Smooth muscle cell (in vitro differentiated cells): ENCODE results near the gene CLMN. TPM values are rescaled to one million over a fixed set of nuclear protein-coding genes. Genes with fewer than 3 reads are reported as not detected.

ENCODE experiments used
- DNase-seq: peaks from one replicate; lab custom pipeline; 2025; ENCODE audit not compliant: unreplicated experiment; lab: John Stamatoyannopoulos, UW
- H2AFZ ChIP-seq: fragments of 200-600 bp; sonication (generic); 2 replicates; pipeline ENCODE4 v1.6.0; 2016; ENCODE audit warnings: antibody characterized with exemption, low read depth, mild to moderate bottlenecking
- H3F3A ChIP-seq: fragments of 200-600 bp; sonication (generic); 2 replicates; pipeline ENCODE4 v1.6.0; 2017; ENCODE audit warnings: antibody characterized with exemption, low read depth
- H3K27ac ChIP-seq: fragments of 200-600 bp; sonication (generic); 2 replicates; pipeline ENCODE4 v1.5.1; 2016; ENCODE audit warnings: low read depth, mild to moderate bottlenecking
- H3K27me3 ChIP-seq: fragments of 200-600 bp; sonication (generic); 2 replicates; pipeline ENCODE4 v1.6.1; 2016; ENCODE audit warnings: low read depth, mild to moderate bottlenecking
- H3K36me3 ChIP-seq: fragments of 200-600 bp; sonication (generic); 2 replicates; pipeline ENCODE4 v1.5.1; 2016; ENCODE audit warnings: low read depth
- H3K4me1 ChIP-seq: fragments of 200-600 bp; sonication (generic); 2 replicates; pipeline ENCODE4 v1.5.1; 2016; ENCODE audit warnings: low read depth
- H3K4me2 ChIP-seq: fragments of 200-600 bp; sonication (generic); 2 replicates; pipeline ENCODE4 v1.6.0; 2016; ENCODE audit warnings: mild to moderate bottlenecking
- H3K4me3 ChIP-seq: fragments of 200-600 bp; sonication (generic); 2 replicates; pipeline ENCODE4 v1.5.1; 2016; ENCODE audit warnings: mild to moderate bottlenecking
- H3K79me2 ChIP-seq: fragments of 200-600 bp; sonication (generic); 2 replicates; pipeline ENCODE4 v1.6.0; 2016; ENCODE audit warnings: low read depth, mild to moderate bottlenecking
- H3K9ac ChIP-seq: fragments of 200-600 bp; sonication (generic); 2 replicates; pipeline ENCODE4 v1.6.0; 2016; ENCODE audit warnings: low read depth
- H3K9me3 ChIP-seq: fragments of 200-600 bp; sonication (generic); replicated peaks from 2 replicates; pipeline ENCODE4 v1.5.1; 2016; ENCODE audit warnings: low read depth
- H4K20me1 ChIP-seq: fragments of 200-600 bp; sonication (generic); 2 replicates; pipeline ENCODE4 v1.6.0; 2016; ENCODE audit warnings: low read depth
- WGBS: methylation state at CpG from one replicate; pipeline ENCODE4 v1.1.7; 2016; ENCODE audit warnings: low lambda C conversion rate; 5-methylcytosine and 5-hydroxymethylcytosine counted together
- polyA plus RNA-seq: library from polyadenylated mRNA; unstranded; fragments of >200 nt; fragmentation: Nextera tagmentation; extraction: Ambion mirVana; gene quantifications from 2 replicates; pipeline ENCODE4 v1.2.1, GENCODE V29; 2016
- total RNA-seq: library from RNA; depleted of rRNA; stranded (reverse); fragments of >200 nt; gene quantifications from 2 replicates; pipeline ENCODE4 v1.2.3, GENCODE V29; 2014
- TF ChIP-seq, protein P1 (sequence below): fragments of 200-600 bp; sonication (generic); IDR thresholded peaks from 2 replicates; pipeline ENCODE4 v1.5.1; 2017; ENCODE audit warnings: borderline replicate concordance, mild to moderate bottlenecking, antibody characterized with exemption; ENCODE audit not compliant: insufficient read depth, poor library complexity, severe bottlenecking

Gene CLMN
- total and polyA plus RNA-seq, 2 experiments from 2014 or later, result 1.3 to 3.5 TPM

- H3K4me2 ChIP-seq, result no peak overlapping the region
- no peaks in the 10 kb centered on the region for H4K20me1 ChIP-seq
- no peaks in the 10 kb centered on the region for H3K79me2 ChIP-seq
- H3K27ac ChIP-seq, result no peak overlapping the region
- H3K9ac ChIP-seq, result no peak overlapping the region
- TF ChIP-seq, protein P1, sequence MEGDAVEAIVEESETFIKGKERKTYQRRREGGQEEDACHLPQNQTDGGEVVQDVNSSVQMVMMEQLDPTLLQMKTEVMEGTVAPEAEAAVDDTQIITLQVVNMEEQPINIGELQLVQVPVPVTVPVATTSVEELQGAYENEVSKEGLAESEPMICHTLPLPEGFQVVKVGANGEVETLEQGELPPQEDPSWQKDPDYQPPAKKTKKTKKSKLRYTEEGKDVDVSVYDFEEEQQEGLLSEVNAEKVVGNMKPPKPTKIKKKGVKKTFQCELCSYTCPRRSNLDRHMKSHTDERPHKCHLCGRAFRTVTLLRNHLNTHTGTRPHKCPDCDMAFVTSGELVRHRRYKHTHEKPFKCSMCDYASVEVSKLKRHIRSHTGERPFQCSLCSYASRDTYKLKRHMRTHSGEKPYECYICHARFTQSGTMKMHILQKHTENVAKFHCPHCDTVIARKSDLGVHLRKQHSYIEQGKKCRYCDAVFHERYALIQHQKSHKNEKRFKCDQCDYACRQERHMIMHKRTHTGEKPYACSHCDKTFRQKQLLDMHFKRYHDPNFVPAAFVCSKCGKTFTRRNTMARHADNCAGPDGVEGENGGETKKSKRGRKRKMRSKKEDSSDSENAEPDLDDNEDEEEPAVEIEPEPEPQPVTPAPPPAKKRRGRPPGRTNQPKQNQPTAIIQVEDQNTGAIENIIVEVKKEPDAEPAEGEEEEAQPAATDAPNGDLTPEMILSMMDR, result no peak
- no peak for DNase-seq
- H3K4me1 ChIP-seq, result no peaks in the 10 kb centered on the region
- H2AFZ ChIP-seq, result no peak overlapping the region
- peaks cover 3% of the 10 kb centered on the region for H3K9me3 ChIP-seq
- 61% methylated on average over 7 of the region's 7 CpGs for WGBS
- H3K36me3 ChIP-seq, result no peaks in the 10 kb centered on the region
- H3K27me3 ChIP-seq, result peaks cover 4% of the 10 kb centered on the region
- no peak overlapping the region for H3K4me3 ChIP-seq
- no peaks in the 10 kb centered on the region for H3F3A ChIP-seq
These were observed 119.3 kb downstream of the CLMN start for GRCh38 chr14:95200404-95200803.

- H4K20me1 ChIP-seq, result no peaks in the 10 kb centered on the region
- peaks cover 4% of the 10 kb centered on the region for H3K27me3 ChIP-seq
- no peaks in the 10 kb centered on the region for H3F3A ChIP-seq
- no peak for DNase-seq
- 67% methylated on average over 8 of the region's 8 CpGs for WGBS
- H2AFZ ChIP-seq, result no peak overlapping the region
- H3K4me1 ChIP-seq, result no peaks in the 10 kb centered on the region
- no peak overlapping the region for H3K4me3 ChIP-seq
- no peaks in the 10 kb centered on the region for H3K79me2 ChIP-seq
- TF ChIP-seq, protein P1, result no peak
- H3K27ac ChIP-seq, result no peak overlapping the region
- H3K4me2 ChIP-seq, result no peak overlapping the region
- H3K36me3 ChIP-seq, result no peaks in the 10 kb centered on the region
- no peak overlapping the region for H3K9ac ChIP-seq
- H3K9me3 ChIP-seq, result no peaks in the 10 kb centered on the region
These were observed 120.3 kb downstream of the CLMN start for GRCh38 chr14:95199298-95199983.

DNA sequence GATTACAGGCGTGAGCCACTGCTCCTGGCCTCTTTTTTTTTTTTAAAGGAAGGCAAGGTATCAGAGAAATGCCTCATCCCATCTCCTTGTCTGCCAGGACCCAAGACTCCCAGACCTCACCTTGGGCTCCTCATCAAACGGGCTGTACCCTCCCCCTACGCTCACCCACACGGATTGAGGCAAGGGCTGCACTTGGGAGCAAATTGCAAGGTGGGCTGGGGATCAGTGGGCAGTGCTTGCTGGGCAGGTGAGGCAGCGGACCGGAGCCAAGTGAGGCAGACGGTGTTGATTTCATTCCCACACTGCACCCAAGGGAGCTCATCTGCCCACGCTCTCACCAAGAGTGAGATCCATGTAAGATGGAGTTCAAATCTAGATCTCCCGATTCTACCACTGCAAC is 121.4 kb downstream of the CLMN start:
- no peak overlapping the region for H3K27ac ChIP-seq
- H3K4me2 ChIP-seq, result no peak overlapping the region
- H2AFZ ChIP-seq, result no peak overlapping the region
- no peak overlapping the region for H3K4me3 ChIP-seq
- H3K9ac ChIP-seq, result no peak overlapping the region
- H3K4me1 ChIP-seq, result no peaks in the 10 kb centered on the region
- WGBS, result 93% methylated on average over 9 of the region's 9 CpGs
- no peaks in the 10 kb centered on the region for H3K36me3 ChIP-seq
- H3K27me3 ChIP-seq, result peaks cover 4% of the 10 kb centered on the region
- TF ChIP-seq, protein P1, result no peak
- DNase-seq, result no peak
- H4K20me1 ChIP-seq, result no peaks in the 10 kb centered on the region
- no peaks in the 10 kb centered on the region for H3K9me3 ChIP-seq
- no peaks in the 10 kb centered on the region for H3F3A ChIP-seq
- H3K79me2 ChIP-seq, result no peaks in the 10 kb centered on the region

DNA sequence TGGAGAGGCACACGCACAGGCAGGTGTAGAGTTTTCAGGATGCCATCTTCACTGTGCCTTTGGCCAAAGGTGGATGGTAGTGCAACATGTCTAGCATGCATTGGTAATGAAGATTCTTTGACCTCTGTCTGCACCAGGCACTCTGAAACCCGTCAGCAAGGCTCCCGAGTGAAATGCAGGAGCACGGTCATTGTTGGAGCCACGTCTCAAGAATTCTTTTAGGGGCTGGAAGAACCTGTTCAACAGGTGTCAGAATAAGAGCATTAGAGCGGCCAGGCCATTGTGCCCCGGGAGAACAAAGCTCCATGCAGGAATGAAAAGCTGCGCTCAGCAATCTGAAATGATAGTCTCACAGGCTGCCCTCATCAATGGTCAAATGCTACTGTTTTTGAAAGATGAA is 122.2 kb downstream of the CLMN start:
- Histone ChIP-seq H3K9me3 (no peaks in the 10 kb centered on the region), H3F3A (no peaks in the 10 kb centered on the region), H3K27ac (no peak overlapping the region), H3K27me3 (peaks cover 4% of the 10 kb centered on the region), H3K9ac (no peak overlapping the region), H3K4me2 (no peak overlapping the region), H3K36me3 (no peaks in the 10 kb centered on the region), H3K4me1 (no peaks in the 10 kb centered on the region), H3K79me2 (no peaks in the 10 kb centered on the region), H3K4me3 (no peak overlapping the region), H2AFZ (no peak overlapping the region), H4K20me1 (no peaks in the 10 kb centered on the region)
- no peak for DNase-seq
- TF ChIP-seq, protein P1, result no peak
- WGBS, result 52% methylated on average over 8 of the region's 8 CpGs
